H1 (cell line): ENCODE measurements around the gene NEK11. TPM values are rescaled to one million over a fixed set of nuclear protein-coding genes. Genes with fewer than 3 reads are reported as not detected.

Experiments
- CTCF ChIA-PET: fragments of 300-600 bp; sonication (Branson Sonifier 250); formaldehyde crosslinking; loops from one replicate; lab custom pipeline; 2021; ENCODE audit not compliant: partially characterized antibody; lab: Charles Lee
- POLR2A ChIA-PET: fragments of 300-600 bp; sonication (Branson Sonifier 250); formaldehyde crosslinking; loops from one replicate; lab custom pipeline; 2021; ENCODE audit warnings: inconsistent platforms; ENCODE audit not compliant: partially characterized antibody; lab: Charles Lee
- DNase-seq, 2 experiments: peaks; one replicate each; pipeline versions ENCODE4 v3.0.0 to v3.0.0-alpha.2; 2010 to 2022; ENCODE audit warnings: low spot score in 2 of 2, low read depth in 1 of 2, mixed read lengths in 1 of 2
- FAIRE-seq: peaks from 2 replicates; lab custom pipeline; 2011; peaks lifted over from hg19 to GRCh38; lab: Jason Lieb, UNC
- H2AFZ ChIP-seq: 2 replicates; pipeline ENCODE4 v1.8.1; 2012; ENCODE audit warnings: low read length, inconsistent platforms
- H2AK5ac ChIP-seq: 2 replicates; pipeline ENCODE4 v1.6.1; 2013; ENCODE audit warnings: low read depth, low read length
- H2BK120ac ChIP-seq: replicated peaks from 2 replicates; pipeline ENCODE3; 2013; ENCODE audit warnings: low read depth, low read length, inconsistent platforms
- H2BK12ac ChIP-seq: 2 replicates; pipeline ENCODE4 v1.6.1; 2013; ENCODE audit warnings: low read depth, low read length
- H2BK15ac ChIP-seq: 2 replicates; pipeline ENCODE4 v1.6.1; 2013; ENCODE audit warnings: low read length
- H2BK20ac ChIP-seq: 2 replicates; pipeline ENCODE4 v1.6.1; 2013; ENCODE audit warnings: low read length
- H2BK5ac ChIP-seq: 2 replicates; pipeline ENCODE4 v1.6.1; 2013; ENCODE audit warnings: low read depth, low read length
- H3K14ac ChIP-seq: 2 replicates; pipeline ENCODE4 v1.6.1; 2013; ENCODE audit warnings: inconsistent platforms; ENCODE audit not compliant: insufficient read length
- H3K18ac ChIP-seq: 2 replicates; pipeline ENCODE4 v1.6.1; 2013; ENCODE audit warnings: low read length; ENCODE audit errors: extremely low read depth
- H3K23ac ChIP-seq: 2 replicates; pipeline ENCODE4 v1.6.1; 2013; ENCODE audit warnings: inconsistent platforms; ENCODE audit not compliant: insufficient read length
- H3K23me2 ChIP-seq: 2 replicates; pipeline ENCODE4 v1.6.1; 2013; ENCODE audit warnings: low read depth, low read length
- H3K27ac ChIP-seq: 2 replicates; pipeline ENCODE4 v1.6.1; 2011; ENCODE audit warnings: low read depth, low read length, inconsistent platforms
- H3K27me3 ChIP-seq, 4 experiments: replicated peaks in 1 of 4; 1 replicate in 1 of 4; 2 replicates in 3 of 4; pipeline versions ENCODE4 v1.6.1 to v1.8.1; 2011 to 2013; ENCODE audit warnings: low read length in 3 of 4, mild to moderate bottlenecking in 3 of 4, inconsistent platforms in 2 of 4, mixed read lengths in 2 of 4, moderate library complexity in 1 of 4; ENCODE audit not compliant: control insufficient read depth in 3 of 4, insufficient read depth in 3 of 4; ENCODE audit errors: extremely low read depth in 1 of 4
- H3K36me3 ChIP-seq, 4 experiments: 2 replicates each; pipeline versions ENCODE4 v1.6.1 to v1.8.1; 2011 to 2013; ENCODE audit warnings: mild to moderate bottlenecking in 4 of 4, low read length in 3 of 4, moderate library complexity in 2 of 4, control low read depth in 1 of 4, inconsistent platforms in 1 of 4; ENCODE audit not compliant: insufficient read depth in 4 of 4, control insufficient read depth in 2 of 4
- H3K4ac ChIP-seq: replicated peaks from 2 replicates; pipeline ENCODE3; 2013; ENCODE audit warnings: low read length, low read depth, mixed read lengths, inconsistent platforms; ENCODE audit not compliant: insufficient read length
- H3K4me1 ChIP-seq, 4 experiments: replicated peaks in 1 of 4; 1 replicate in 1 of 4; 2 replicates in 3 of 4; pipeline versions ENCODE4 v1.6.1 to v1.8.1; 2011 to 2013; ENCODE audit warnings: low read length in 3 of 4, inconsistent platforms in 2 of 4, mixed read lengths in 1 of 4; ENCODE audit not compliant: insufficient read depth in 4 of 4, control insufficient read depth in 3 of 4
- H3K4me2 ChIP-seq, 2 experiments: 2 replicates each; pipeline versions ENCODE4 v1.6.1 to v1.8.1; 2011 to 2013; ENCODE audit warnings: low read depth in 2 of 2, low read length in 2 of 2, control low read depth in 1 of 2, inconsistent platforms in 1 of 2, mild to moderate bottlenecking in 1 of 2; ENCODE audit not compliant: insufficient read depth in 1 of 2
- H3K4me3 ChIP-seq, 4 experiments: fragments of 200-600, 300-600 bp in 1 of 4; sonication (generic), shearing (Covaris generic), sonication (Bioruptor Twin) in 1 of 4; 2 replicates each; pipeline versions ENCODE4 v1.5.1 to v1.8.1; 2011 to 2016; ENCODE audit warnings: low read length in 4 of 4, low read depth in 3 of 4, control low read depth in 2 of 4, inconsistent platforms in 2 of 4, mild to moderate bottlenecking in 2 of 4, mixed read lengths in 1 of 4, moderate library complexity in 1 of 4; ENCODE audit not compliant: insufficient read depth in 2 of 4; ENCODE audit errors: extremely low read depth in 1 of 4
- H3K56ac ChIP-seq: replicated peaks from 2 replicates; pipeline ENCODE3; 2013; ENCODE audit warnings: low read depth, mild to moderate bottlenecking, mixed read lengths, low read length, inconsistent platforms; ENCODE audit not compliant: insufficient read length
- H3K79me1 ChIP-seq: 2 replicates; pipeline ENCODE4 v1.6.1; 2013; ENCODE audit warnings: low read depth, low read length, control low read depth
- H3K79me2 ChIP-seq, 2 experiments: 2 replicates each; pipeline versions ENCODE4 v1.6.1 to v1.8.1; 2012 to 2013; ENCODE audit warnings: low read length in 2 of 2, mild to moderate bottlenecking in 2 of 2, inconsistent platforms in 1 of 2; ENCODE audit not compliant: insufficient read depth in 2 of 2, control insufficient read depth in 1 of 2
- H3K9ac ChIP-seq, 4 experiments: replicated peaks in 1 of 4; 1 replicate in 1 of 4; 2 replicates in 3 of 4; pipeline versions ENCODE4 v1.6.1 to v1.8.1; 2011 to 2013; ENCODE audit warnings: low read depth in 3 of 4, low read length in 3 of 4, control low read depth in 2 of 4, mild to moderate bottlenecking in 2 of 4, moderate library complexity in 2 of 4, inconsistent platforms in 1 of 4; ENCODE audit errors: extremely low read depth in 1 of 4
- H3K9me3 ChIP-seq, 2 experiments: 2 replicates each; pipeline versions ENCODE4 v1.6.1 to v1.8.1; 2012 to 2013; ENCODE audit warnings: mild to moderate bottlenecking in 2 of 2, moderate library complexity in 2 of 2, control low read depth in 1 of 2, inconsistent platforms in 1 of 2, low read depth in 1 of 2, low read length in 1 of 2, mixed read lengths in 1 of 2; ENCODE audit not compliant: insufficient read depth in 2 of 2
- H4K20me1 ChIP-seq, 2 experiments: replicated peaks in 1 of 2; 2 replicates each; pipeline versions ENCODE3 to v1.8.1; 2011 to 2013; ENCODE audit warnings: inconsistent platforms in 2 of 2, low read length in 2 of 2, mild to moderate bottlenecking in 1 of 2; ENCODE audit not compliant: insufficient read depth in 2 of 2, control insufficient read depth in 1 of 2
- H4K5ac ChIP-seq: 2 replicates; pipeline ENCODE4 v1.6.1; 2013; ENCODE audit warnings: low read length, low read depth, mixed read lengths, inconsistent platforms; ENCODE audit not compliant: insufficient read length
- H4K8ac ChIP-seq: 2 replicates; pipeline ENCODE4 v1.8.0; 2013; ENCODE audit warnings: mild to moderate bottlenecking, moderate library complexity, low read length, inconsistent platforms; ENCODE audit not compliant: insufficient read depth; ENCODE audit errors: extremely low read depth
- H4K91ac ChIP-seq: replicated peaks from 2 replicates; pipeline ENCODE3; 2013; ENCODE audit warnings: low read length, mixed read lengths, inconsistent platforms; ENCODE audit not compliant: insufficient read length
- ASH2L ChIP-seq: fragments of 200-600, 300-600 bp; sonication (generic); IDR thresholded peaks from one replicate; pipeline ENCODE4 v1.7.1; 2017; ENCODE audit warnings: low read length
- BCL11A ChIP-seq, 2 experiments: IDR thresholded peaks; one replicate each; pipeline ENCODE4 v1.6.1; 2011; ENCODE audit warnings: low read depth in 2 of 2, low read length in 2 of 2, mild to moderate bottlenecking in 2 of 2
- CBX5 ChIP-seq: fragments of 300-800, 300-1000 bp; sonication (generic); IDR thresholded peaks from 2 replicates; pipeline ENCODE4 v1.7.1; 2016; ENCODE audit warnings: antibody characterized with exemption, low read length, low read depth
- CBX8 ChIP-seq: fragments of 300-800, 300-1000 bp; sonication (generic); IDR thresholded peaks from 2 replicates; pipeline ENCODE4 v1.7.1; 2016; ENCODE audit warnings: low read depth, low read length, borderline replicate concordance
- E2F6 ChIP-seq: IDR thresholded peaks from 2 replicates; pipeline ENCODE4 v1.6.1; 2012; ENCODE audit warnings: inconsistent platforms
- EP300 ChIP-seq, 2 experiments: IDR thresholded peaks; 1 replicate in 1 of 2; 2 replicates in 1 of 2; pipeline ENCODE4 v1.6.1; 2011 to 2012; ENCODE audit warnings: low read depth in 2 of 2, low read length in 2 of 2, mild to moderate bottlenecking in 2 of 2, borderline replicate concordance in 1 of 2, inconsistent platforms in 1 of 2, moderate library complexity in 1 of 2
- KDM4A ChIP-seq: IDR thresholded peaks from one replicate; pipeline ENCODE4 v1.7.1; 2012; ENCODE audit warnings: low read depth, mild to moderate bottlenecking, moderate library complexity, low read length, inconsistent platforms; ENCODE audit not compliant: severe bottlenecking
- RAD21 ChIP-seq, 2 experiments: IDR thresholded peaks in 1 of 2; conservative IDR thresholded peaks in 1 of 2; 2 replicates each; pipeline ENCODE4 v1.6.1; 2011; ENCODE audit warnings: low read depth in 2 of 2, low read length in 2 of 2, improper control_type of control experiment in 1 of 2, inconsistent platforms in 1 of 2, mild to moderate bottlenecking in 1 of 2, moderate library complexity in 1 of 2
- RFX5 ChIP-seq: IDR thresholded peaks from 2 replicates; pipeline ENCODE4 v1.6.1; 2011; ENCODE audit warnings: low read depth, low read length, improper control_type of control experiment, borderline replicate concordance
- RNF2 ChIP-seq: fragments of 200-900, 300-1000 bp; sonication (generic); IDR thresholded peaks from 2 replicates; pipeline ENCODE4 v1.7.1; 2016; ENCODE audit warnings: borderline replicate concordance, low read depth, mild to moderate bottlenecking, antibody characterized with exemption, low read length; ENCODE audit not compliant: poor library complexity, severe bottlenecking; ENCODE audit errors: missing control alignments
- SIRT6 ChIP-seq: IDR thresholded peaks from one replicate; pipeline ENCODE4 v1.7.1; 2012; ENCODE audit warnings: low read length, inconsistent platforms
- SP4 ChIP-seq: IDR thresholded peaks from 2 replicates; pipeline ENCODE4 v1.6.1; 2012; ENCODE audit warnings: low read length, inconsistent platforms
- TAF7 ChIP-seq: optimal IDR thresholded peaks from 2 replicates; pipeline ENCODE3; 2011; ENCODE audit warnings: low read depth, mild to moderate bottlenecking, inconsistent platforms, low read length, moderate library complexity, borderline replicate concordance
- WGBS, 2 experiments: shearing (Covaris generic) in 1 of 2; methylation state at CpG; one replicate each; pipeline versions ENCODE4 v1.1.6 to v1.1.7; 2013 to 2015; ENCODE audit warnings: low lambda C conversion rate in 2 of 2, mixed read lengths in 2 of 2, inconsistent platforms in 1 of 2, low coverage in 1 of 2, missing lambda C conversion rate in 1 of 2; ENCODE audit not compliant: insufficient replicate concordance in 2 of 2, insufficient coverage in 1 of 2, insufficient read length in 1 of 2; ENCODE audit errors: extremely low coverage in 1 of 2, missing lambda C conversion rate in 1 of 2; 5-methylcytosine and 5-hydroxymethylcytosine counted together
- polyA plus RNA-seq, 7 experiments: library from polyadenylated mRNA; depleted of rRNA in 3 of 7; stranded (reverse) in 5 of 7; unstranded in 2 of 7; fragments of >200 nt in 5 of 7; fragments of 200-250 nt in 2 of 7; gene quantifications; 1 replicate in 5 of 7; 2 replicates in 1 of 7; 4 replicates in 1 of 7; pipeline versions ENCODE4 v1.2.1 to v1.2.3, GENCODE V29; 2011 to 2013; ENCODE audit warnings: missing spikeins in 2 of 7, mixed read lengths in 2 of 7
- total RNA-seq: library from RNA; stranded (reverse); fragmentation: NEBNext Ultra II Directional; extraction: Animal tissue kit (Norgen Biotek cat#: 25700); gene quantifications from 2 replicates; pipeline ENCODE4 v1.2.1, GENCODE V29; 2021

The NEK11 gene
- total and polyA plus RNA-seq, 2 of the 8 experiments (the other 6 are each of a cell fraction or from before 2014, with no cell fraction given): 0.60 TPM; not detected in 1

GRCh38 chr3:131285456-131285855, 258.8 kb downstream of the NEK11 start:
- no peak overlapping the region for H3K27ac ChIP-seq
- 90% methylated on average over 3 of the region's 3 CpGs; no CpG with 5 or more reads in 1 of the 2 experiments for WGBS, 2 experiments
- TF ChIP-seq RAD21 (IDR thresholded peaks at IDR 0.05 in 1 of 2, conservative IDR thresholded peaks at IDR 0.05 in 1 of 2; ENCODE audit: low read depth in 2 of 2, low read length in 2 of 2) (no peak), SP4 (no peak), E2F6 (no peak), ASH2L (no peak), TAF7 (no peak), EP300 (IDR thresholded peaks at IDR 0.05; ENCODE audit: borderline replicate concordance in 1 of 2, low read depth in 2 of 2, low read length in 2 of 2) (no peak), CBX5 (no peak), RFX5 (no peak), SIRT6 (no peak), BCL11A (IDR thresholded peaks at IDR 0.05; ENCODE audit: low read depth in 2 of 2, low read length in 2 of 2) (no peak), CBX8 (no peak), RNF2 (no peak), KDM4A (no peak)

More at GRCh38 chr3:131285456-131285855, 258.8 kb downstream of the NEK11 start:
- Histone ChIP-seq H3K56ac (no peak overlapping the region), H3K36me3 (no peaks in the 10 kb centered on the region), H2AK5ac (no peak overlapping the region), H3K79me1 (no peaks in the 10 kb centered on the region), H2BK15ac (no peak overlapping the region; the same call in 1 of the 2 replicates), H4K20me1 (no peaks in the 10 kb centered on the region), H3K4me1 (peaks cover 0 to 6% (median 5%) of the 10 kb centered on the region in 4 experiments; a peak in 5 of 7 replicates), H3K4me3 (no peak overlapping the region), H3K27me3 (no peaks in the 10 kb centered on the region), H4K8ac (no peak overlapping the region), H3K4me2 (no peak overlapping the region), H2BK20ac (no peak overlapping the region), H4K91ac (no peak overlapping the region), H4K5ac (no peak overlapping the region), H2BK120ac (no peak overlapping the region), H3K79me2 (no peaks in the 10 kb centered on the region), H3K9ac (no peak overlapping the region), H3K18ac (no peak overlapping the region), H3K9me3 (0 out of 4 replicates have a peak, but pooled peaks cover 0 to 3% of the 10 kb centered on the region in 2 experiments), H3K4ac (no peak overlapping the region), H3K23ac (no peak overlapping the region), H2BK12ac (no peak overlapping the region), H2AFZ (no peak overlapping the region), H3K14ac (no peak overlapping the region), H3K23me2 (no peaks in the 10 kb centered on the region), H2BK5ac (no peak overlapping the region)
- FAIRE-seq: no peak
- ChIA-PET CTCF (interaction anchor here (2.2 kb wide), 1 partner anchor 17 kb away, joined by 7 read pairs; no protein-coding TSS in a partner anchor), POLR2A (no interaction called here)
- DNase-seq: no peak
